OCI-LY1 (cell line): ENCODE measurements around the gene STAU1.
A peak's percentile ranks its signal among the peaks of the same experiment; 100 is the strongest.

Experiments used
- H2AFZ ChIP-seq: fragments of 200-600 bp; sonication (generic), shearing (Covaris generic); 2 replicates; pipeline ENCODE4 v1.6.0; 2014; ENCODE audit warnings: antibody characterized with exemption, mild to moderate bottlenecking, low read length
- H3F3A ChIP-seq: fragments of 200-600 bp; sonication (generic), shearing (Covaris generic); 2 replicates; pipeline ENCODE4 v1.6.0; 2014; ENCODE audit warnings: mild to moderate bottlenecking, antibody characterized with exemption, low read length, moderate library complexity; ENCODE audit not compliant: insufficient read depth
- H3K27ac ChIP-seq: fragments of 200-600 bp; sonication (generic); 2 replicates; pipeline ENCODE4 v1.5.1; 2014; ENCODE audit warnings: low read length, mixed run types, mild to moderate bottlenecking, low read depth; ENCODE audit not compliant: poor library complexity, severe bottlenecking
- H3K27me3 ChIP-seq: fragments of 200-600 bp; sonication (generic); 2 replicates; pipeline ENCODE4 v1.6.0; 2014; ENCODE audit warnings: antibody characterized with exemption, mild to moderate bottlenecking, low read length, moderate library complexity; ENCODE audit not compliant: insufficient read depth
- H3K36me3 ChIP-seq: fragments of 200-600 bp; sonication (generic); 2 replicates; pipeline ENCODE4 v1.6.1; 2014; ENCODE audit warnings: mild to moderate bottlenecking, antibody characterized with exemption, low read length, moderate library complexity, mixed read lengths; ENCODE audit not compliant: insufficient read depth
- H3K4me1 ChIP-seq: fragments of 200-600 bp; sonication (generic); 2 replicates; pipeline ENCODE4 v1.5.1; 2014; ENCODE audit warnings: mild to moderate bottlenecking, low read length, moderate library complexity; ENCODE audit not compliant: insufficient read depth, severe bottlenecking
- H3K4me2 ChIP-seq: fragments of 200-600 bp; sonication (generic), shearing (Covaris generic); 2 replicates; pipeline ENCODE4 v1.6.1; 2014; ENCODE audit warnings: low read length
- H3K4me3 ChIP-seq: fragments of 200-600 bp; sonication (generic); 2 replicates; pipeline ENCODE4 v1.5.1; 2014; ENCODE audit warnings: low read length, low read depth, mild to moderate bottlenecking, mixed read lengths; ENCODE audit not compliant: poor library complexity, severe bottlenecking
- H3K79me2 ChIP-seq: fragments of 200-600 bp; shearing (Covaris generic); 2 replicates; pipeline ENCODE4 v1.6.1; 2016; ENCODE audit warnings: mixed run types, low read length, mixed read lengths; ENCODE audit not compliant: insufficient read depth
- H3K9ac ChIP-seq: fragments of 200-600 bp; sonication (generic), shearing (Covaris generic); 2 replicates; pipeline ENCODE4 v1.6.1; 2014; ENCODE audit warnings: mild to moderate bottlenecking, low read length, mixed read lengths
- H3K9me2 ChIP-seq: fragments of 200-600 bp; sonication (generic), shearing (Covaris generic); 2 replicates; pipeline ENCODE4 v1.6.1; 2014; ENCODE audit warnings: low read depth, mild to moderate bottlenecking, low read length, mixed read lengths
- H3K9me3 ChIP-seq: fragments of 200-600 bp; shearing (Covaris generic); 2 replicates; pipeline ENCODE4 v1.6.1; 2014; ENCODE audit warnings: low read length, mixed read lengths
- H4K20me1 ChIP-seq: fragments of 200-600 bp; sonication (generic), shearing (Covaris generic); 2 replicates; pipeline ENCODE4 v1.6.0; 2016; ENCODE audit warnings: mild to moderate bottlenecking, low read length; ENCODE audit not compliant: insufficient read depth
- EZH2 ChIP-seq: fragments of 200-600 bp; sonication (generic), shearing (Covaris generic); IDR thresholded peaks from 2 replicates; pipeline ENCODE4 v1.8.0; 2017; ENCODE audit warnings: borderline replicate concordance, mixed run types, mild to moderate bottlenecking, antibody characterized with exemption, low read length, moderate library complexity, mixed read lengths
- TF ChIP-seq, protein P1 (sequence below): fragments of 200-600 bp; sonication (generic), shearing (Covaris generic); IDR thresholded peaks from 2 replicates; pipeline ENCODE4 v1.5.1; 2017; ENCODE audit warnings: mild to moderate bottlenecking, antibody characterized with exemption, low read length, moderate library complexity, mixed read lengths

The STAU1 gene

DNA sequence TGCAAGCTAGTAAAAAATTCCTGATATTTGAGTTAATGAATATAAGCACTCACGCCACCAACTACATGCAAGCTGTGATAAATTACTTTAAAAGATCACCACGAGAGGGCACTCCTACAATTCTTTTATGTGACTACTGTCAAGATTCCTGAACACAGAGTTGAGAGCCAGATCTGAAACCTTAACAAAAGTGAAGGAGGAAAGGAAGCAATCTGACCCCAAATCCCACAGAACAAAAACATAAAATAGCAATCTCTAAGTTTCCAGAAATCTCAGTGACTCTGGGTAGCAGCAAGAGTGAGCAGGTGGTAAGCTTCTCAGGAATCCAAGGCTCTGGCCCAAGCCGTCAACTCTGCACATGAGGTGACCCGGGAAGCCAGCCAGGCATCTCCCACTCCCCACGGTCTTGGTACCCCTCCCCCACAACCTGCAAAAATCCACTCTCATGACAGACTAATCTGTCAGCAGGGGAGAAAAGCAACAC lies 55.1 kb downstream of the STAU1 start:
- Histone ChIP-seq H3K79me2 (no peaks in the 10 kb centered on the region), H3K9ac (no peak overlapping the region), H2AFZ (no peak overlapping the region), H3F3A (no peaks in the 10 kb centered on the region), H3K36me3 (peaks cover 36% of the 10 kb centered on the region), H4K20me1 (no peaks in the 10 kb centered on the region), H3K9me2 (no peaks in the 10 kb centered on the region), H3K9me3 (no peaks in the 10 kb centered on the region), H3K4me2 (no peak overlapping the region), H3K4me1 (no peaks in the 10 kb centered on the region), H3K27ac (no peak overlapping the region), H3K27me3 (no peaks in the 10 kb centered on the region), H3K4me3 (no peak overlapping the region)
- TF ChIP-seq EZH2: no peak
- TF ChIP-seq, protein P1, sequence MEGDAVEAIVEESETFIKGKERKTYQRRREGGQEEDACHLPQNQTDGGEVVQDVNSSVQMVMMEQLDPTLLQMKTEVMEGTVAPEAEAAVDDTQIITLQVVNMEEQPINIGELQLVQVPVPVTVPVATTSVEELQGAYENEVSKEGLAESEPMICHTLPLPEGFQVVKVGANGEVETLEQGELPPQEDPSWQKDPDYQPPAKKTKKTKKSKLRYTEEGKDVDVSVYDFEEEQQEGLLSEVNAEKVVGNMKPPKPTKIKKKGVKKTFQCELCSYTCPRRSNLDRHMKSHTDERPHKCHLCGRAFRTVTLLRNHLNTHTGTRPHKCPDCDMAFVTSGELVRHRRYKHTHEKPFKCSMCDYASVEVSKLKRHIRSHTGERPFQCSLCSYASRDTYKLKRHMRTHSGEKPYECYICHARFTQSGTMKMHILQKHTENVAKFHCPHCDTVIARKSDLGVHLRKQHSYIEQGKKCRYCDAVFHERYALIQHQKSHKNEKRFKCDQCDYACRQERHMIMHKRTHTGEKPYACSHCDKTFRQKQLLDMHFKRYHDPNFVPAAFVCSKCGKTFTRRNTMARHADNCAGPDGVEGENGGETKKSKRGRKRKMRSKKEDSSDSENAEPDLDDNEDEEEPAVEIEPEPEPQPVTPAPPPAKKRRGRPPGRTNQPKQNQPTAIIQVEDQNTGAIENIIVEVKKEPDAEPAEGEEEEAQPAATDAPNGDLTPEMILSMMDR: peak; percentile 73

DNA sequence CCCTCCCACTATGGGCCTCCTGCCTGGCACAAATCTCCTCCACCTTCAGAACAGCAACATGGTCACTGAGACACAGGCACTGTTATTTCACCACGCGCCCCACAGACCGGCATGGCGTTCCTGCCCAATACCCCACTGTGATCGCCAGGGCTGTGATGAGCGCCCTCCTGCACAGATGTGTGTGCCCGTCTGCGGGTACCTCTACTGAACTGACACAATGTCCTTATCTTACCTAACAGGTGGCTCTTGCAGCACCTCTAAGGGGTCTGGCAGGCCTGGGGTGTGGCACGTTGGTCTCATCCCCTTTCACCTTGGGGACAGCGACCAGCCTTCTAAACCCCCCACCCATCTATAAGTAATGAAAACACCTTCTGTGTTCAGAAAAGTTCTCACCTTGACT lies 64.2 kb downstream of the STAU1 start:
- no peaks in the 10 kb centered on the region for H3K27me3 ChIP-seq
- no peak for TF ChIP-seq EZH2
- H3K4me3 ChIP-seq: no peak overlapping the region
- no peak overlapping the region for H3K4me2 ChIP-seq
- no peaks in the 10 kb centered on the region for H3F3A ChIP-seq
- H3K9me2 ChIP-seq: no peaks in the 10 kb centered on the region
- H2AFZ ChIP-seq: no peak overlapping the region
- H3K9ac ChIP-seq: no peak overlapping the region
- no peaks in the 10 kb centered on the region for H3K9me3 ChIP-seq
- no peaks in the 10 kb centered on the region for H3K79me2 ChIP-seq
- H3K36me3 ChIP-seq: peaks cover 80% of the 10 kb centered on the region
- H3K27ac ChIP-seq: no peak overlapping the region
- H4K20me1 ChIP-seq: no peaks in the 10 kb centered on the region
- no peaks in the 10 kb centered on the region for H3K4me1 ChIP-seq

DNA sequence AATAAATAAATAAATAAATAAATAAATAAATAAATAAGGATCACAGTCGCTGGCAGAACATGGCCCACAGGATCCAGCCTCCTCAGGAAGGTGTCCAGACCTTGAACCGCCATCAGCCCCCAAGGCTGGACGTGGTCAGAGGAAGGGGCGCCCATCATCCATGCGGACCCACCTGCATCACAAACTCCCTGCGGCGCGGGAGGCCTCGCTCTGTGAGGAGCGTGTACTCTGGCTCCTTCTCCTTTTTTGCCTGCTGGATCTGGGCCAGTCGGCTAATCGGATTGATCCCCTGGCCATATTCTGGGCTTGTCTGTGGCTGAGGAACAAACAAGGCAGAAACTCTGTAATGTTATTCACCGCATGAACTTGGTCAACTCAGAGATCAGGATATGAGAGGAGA lies 65.2 kb downstream of the STAU1 start:
- Histone ChIP-seq H3K27me3 (no peaks in the 10 kb centered on the region), H3K4me3 (no peak overlapping the region), H3K27ac (no peak overlapping the region), H3K9ac (no peak overlapping the region), H3K4me1 (no peaks in the 10 kb centered on the region), H2AFZ (no peak overlapping the region), H3K4me2 (no peak overlapping the region), H3K36me3 (peaks cover 85% of the 10 kb centered on the region), H3K9me2 (no peaks in the 10 kb centered on the region), H3K9me3 (no peaks in the 10 kb centered on the region), H3F3A (no peaks in the 10 kb centered on the region), H3K79me2 (no peaks in the 10 kb centered on the region), H4K20me1 (no peaks in the 10 kb centered on the region)
- TF ChIP-seq, protein P1: no peak
- TF ChIP-seq EZH2: no peak

DNA sequence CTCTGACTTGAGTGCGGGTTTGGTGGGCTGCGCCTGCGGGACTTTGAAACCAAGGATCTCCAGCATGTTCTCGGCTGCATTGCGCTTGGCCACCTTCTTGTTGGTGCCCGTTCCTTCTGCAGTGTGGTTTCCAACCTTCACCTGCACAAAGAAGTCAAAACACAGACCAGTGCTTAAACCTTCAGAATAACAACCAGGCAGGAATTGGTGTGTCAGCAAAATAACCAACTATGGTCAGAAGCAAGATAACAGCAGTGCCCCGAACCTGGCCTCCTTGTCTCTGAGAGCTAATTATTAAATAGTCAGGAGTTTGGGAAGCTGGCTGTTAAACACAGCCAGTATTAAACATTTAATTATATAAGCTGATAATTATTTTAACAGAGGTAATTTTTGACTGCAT lies 68.1 kb downstream of the STAU1 start:
- no peaks in the 10 kb centered on the region for H3K79me2 ChIP-seq
- H3K4me2 ChIP-seq: no peak overlapping the region
- no peaks in the 10 kb centered on the region for H3K27me3 ChIP-seq
- H3K9me3 ChIP-seq: no peaks in the 10 kb centered on the region
- peaks cover 2% of the 10 kb centered on the region; the same call in 1 of the 2 replicates for H3F3A ChIP-seq
- H3K4me3 ChIP-seq: no peak overlapping the region
- H3K9me2 ChIP-seq: no peaks in the 10 kb centered on the region
- H3K4me1 ChIP-seq: no peaks in the 10 kb centered on the region
- no peaks in the 10 kb centered on the region for H4K20me1 ChIP-seq
- no peak overlapping the region for H3K9ac ChIP-seq
- no peak overlapping the region for H3K27ac ChIP-seq
- H3K36me3 ChIP-seq: peaks cover 93% of the 10 kb centered on the region
- H2AFZ ChIP-seq: no peak overlapping the region
- TF ChIP-seq EZH2: no peak
- TF ChIP-seq, protein P1: no peak
